ENCODE results near the gene FSTL5. TPM values are rescaled to one million over a fixed set of nuclear protein-coding genes. Genes with fewer than 3 reads are reported as not detected.

FSTL5 gene
- total and polyA plus RNA-seq, 2 experiments from 2014 or later: not detected

DNA sequence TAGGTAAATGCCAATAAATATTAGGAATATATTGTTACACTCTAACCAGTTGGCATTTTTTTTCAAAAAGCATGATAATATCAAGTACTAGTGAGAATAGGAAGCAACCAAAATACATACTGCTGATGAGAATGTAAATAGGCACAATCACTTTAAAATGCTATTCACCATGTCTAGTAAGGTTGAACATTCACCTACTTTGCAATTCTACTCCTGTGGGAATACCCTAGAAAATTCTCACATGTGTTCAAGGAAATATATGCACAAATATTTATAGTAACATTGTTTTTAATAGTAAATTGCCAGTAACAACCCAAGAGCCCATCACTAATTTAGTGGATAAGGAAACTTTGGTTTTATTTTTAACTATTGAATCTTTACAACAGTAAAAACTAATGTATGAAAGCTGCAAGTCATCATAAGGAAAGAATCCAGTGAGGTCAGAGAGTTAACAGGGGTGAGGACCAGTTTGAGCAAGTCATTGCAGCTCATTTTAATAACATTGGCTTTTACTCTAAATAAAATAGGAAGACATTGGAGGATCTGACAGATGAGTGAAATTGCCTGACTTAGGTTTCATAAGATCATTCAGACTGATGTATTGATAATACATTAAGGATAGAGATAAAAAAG, 23.6 kb downstream of the FSTL5 start:
- no peak for DNase-seq
- H3K9me2 ChIP-seq (ENCODE audit: insufficient read depth): no peaks in the 10 kb centered on the region
- no peak overlapping the region for H3K9ac ChIP-seq
- no peaks in the 10 kb centered on the region for H3K36me3 ChIP-seq (ENCODE audit: low read depth)
- H3K4me3 ChIP-seq: no peak overlapping the region
- no peak overlapping the region for H2AFZ ChIP-seq
- no peaks in the 10 kb centered on the region for H3K79me2 ChIP-seq (ENCODE audit: insufficient read depth)
- no peak overlapping the region for H3K27ac ChIP-seq
- H4K20me1 ChIP-seq (ENCODE audit: insufficient read depth): no peaks in the 10 kb centered on the region
- H3K4me2 ChIP-seq (ENCODE audit: unreplicated experiment): no peak overlapping the region
- in situ Hi-C loops (cut with MboI): no loop called here
- TF ChIP-seq EZH2phosphoT487 (IDR thresholded peaks at IDR 0.05; ENCODE audit: insufficient read depth, low read depth): no peak
- TF ChIP-seq EZH2 (IDR thresholded peaks at IDR 0.05; ENCODE audit: insufficient read depth, poor library complexity, severe bottlenecking): no peak
- H3K27me3 ChIP-seq (replicated peaks; ENCODE audit: insufficient read depth): no peaks in the 10 kb centered on the region
- no peaks in the 10 kb centered on the region for H3F3A ChIP-seq (ENCODE audit: insufficient read depth)
- H3K9me3 ChIP-seq (ENCODE audit: low read depth): no peaks in the 10 kb centered on the region
- H3K4me1 ChIP-seq (ENCODE audit: insufficient read depth): no peaks in the 10 kb centered on the region

DNA sequence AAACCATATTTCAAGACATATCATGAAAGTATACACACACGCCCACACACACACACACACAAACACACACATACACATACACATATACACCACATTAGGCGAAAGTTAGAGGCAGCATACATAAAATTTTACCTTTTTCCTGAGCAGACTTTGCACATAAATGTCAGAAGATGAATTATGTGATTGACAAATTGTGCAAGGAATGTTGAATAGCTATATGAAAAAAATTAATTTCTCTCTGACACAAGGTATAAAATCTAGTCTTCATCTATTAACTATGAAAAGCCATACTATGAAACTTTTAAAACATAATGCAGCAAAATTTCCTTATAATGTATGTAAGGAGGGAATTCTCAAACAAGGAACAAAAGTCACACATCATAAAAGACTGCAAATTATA, 24.4 kb downstream of the FSTL5 start:
- no peaks in the 10 kb centered on the region for H4K20me1 ChIP-seq (ENCODE audit: insufficient read depth)

DNA sequence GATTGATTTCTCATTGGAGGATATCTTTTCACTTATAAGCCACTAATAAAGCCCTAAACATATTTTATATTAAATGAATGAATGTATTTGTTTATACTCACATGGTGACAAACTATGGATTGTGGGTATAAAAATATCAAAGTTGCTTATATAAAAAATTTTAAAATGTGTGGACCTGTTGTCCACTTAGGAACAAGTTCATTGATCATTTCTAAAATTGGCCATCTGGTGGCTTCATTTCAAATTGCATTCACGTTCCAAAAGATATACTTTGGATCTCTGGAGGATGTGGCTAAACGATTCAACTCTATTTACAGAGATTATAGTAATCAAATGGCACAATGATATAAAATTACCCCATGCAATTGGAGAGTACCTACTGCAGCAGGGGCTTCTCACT, 32.5 kb downstream of the FSTL5 start:
- Histone ChIP-seq H2AFZ (no peak overlapping the region), H3K4me2 (ENCODE audit: unreplicated experiment) (no peak overlapping the region), H3F3A (ENCODE audit: insufficient read depth) (no peaks in the 10 kb centered on the region), H3K9ac (no peak overlapping the region), H3K36me3 (ENCODE audit: low read depth) (no peaks in the 10 kb centered on the region), H4K20me1 (ENCODE audit: insufficient read depth) (no peaks in the 10 kb centered on the region), H3K27me3 (replicated peaks; ENCODE audit: insufficient read depth) (no peaks in the 10 kb centered on the region), H3K79me2 (ENCODE audit: insufficient read depth) (no peaks in the 10 kb centered on the region), H3K9me3 (ENCODE audit: low read depth) (no peaks in the 10 kb centered on the region), H3K4me3 (no peak overlapping the region), H3K9me2 (ENCODE audit: insufficient read depth) (no peaks in the 10 kb centered on the region), H3K4me1 (ENCODE audit: insufficient read depth) (no peaks in the 10 kb centered on the region), H3K27ac (no peak overlapping the region)
- WGBS, 2 experiments (ENCODE audit: low coverage in 1 of 2, low lambda C conversion rate in 2 of 2, missing lambda C conversion rate in 2 of 2): 1 to 4% methylated on average over 2 of the region's 2 CpGs
- in situ Hi-C loops (cut with MboI): no loop called here
- no peak for DNase-seq
- TF ChIP-seq EZH2phosphoT487 (IDR thresholded peaks at IDR 0.05; ENCODE audit: insufficient read depth, low read depth): no peak
- TF ChIP-seq EZH2 (IDR thresholded peaks at IDR 0.05; ENCODE audit: insufficient read depth, poor library complexity, severe bottlenecking): no peak

More for the DNA sequence above, 24.4 kb downstream of the FSTL5 start:
- Histone ChIP-seq H3K9me3 (ENCODE audit: low read depth) (no peaks in the 10 kb centered on the region), H3K9ac (no peak overlapping the region), H2AFZ (no peak overlapping the region), H3K27me3 (replicated peaks; ENCODE audit: insufficient read depth) (no peaks in the 10 kb centered on the region), H3K4me3 (no peak overlapping the region), H3K36me3 (ENCODE audit: low read depth) (no peaks in the 10 kb centered on the region), H3K4me2 (ENCODE audit: unreplicated experiment) (no peak overlapping the region), H3F3A (ENCODE audit: insufficient read depth) (no peaks in the 10 kb centered on the region), H3K9me2 (ENCODE audit: insufficient read depth) (no peaks in the 10 kb centered on the region), H3K79me2 (ENCODE audit: insufficient read depth) (no peaks in the 10 kb centered on the region), H3K27ac (no peak overlapping the region), H3K4me1 (ENCODE audit: insufficient read depth) (no peaks in the 10 kb centered on the region)
- DNase-seq: no peak
- 10 to 14% methylated on average over 2 of the region's 2 CpGs for WGBS, 2 experiments (ENCODE audit: low coverage in 1 of 2, low lambda C conversion rate in 2 of 2, missing lambda C conversion rate in 2 of 2)
- TF ChIP-seq EZH2phosphoT487 (IDR thresholded peaks at IDR 0.05; ENCODE audit: insufficient read depth, low read depth): no peak
- no peak for TF ChIP-seq EZH2 (IDR thresholded peaks at IDR 0.05; ENCODE audit: insufficient read depth, poor library complexity, severe bottlenecking)
- in situ Hi-C loops (cut with MboI): no loop called here

DNA sequence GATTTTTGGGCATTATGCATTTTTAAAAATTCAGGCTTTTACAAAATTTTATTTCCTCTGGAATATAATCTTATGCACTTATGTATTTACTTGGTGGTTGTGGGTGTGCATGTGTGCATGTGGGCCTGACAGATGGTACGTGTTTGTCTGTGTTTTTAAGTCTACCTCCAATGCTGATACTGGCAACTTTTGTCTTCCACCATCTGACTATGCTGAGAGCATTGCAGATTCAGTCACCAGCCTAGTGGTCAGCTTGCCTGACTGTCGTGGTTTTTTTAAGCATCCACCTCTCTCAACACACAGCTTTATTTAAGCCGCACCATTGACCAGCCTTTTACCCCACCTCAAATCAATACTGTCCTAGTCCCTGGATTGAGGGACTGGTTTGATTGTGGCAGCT, 37.1 kb downstream of the FSTL5 start:
- no peaks in the 10 kb centered on the region for H3K9me3 ChIP-seq (ENCODE audit: low read depth)
- H3K4me2 ChIP-seq (ENCODE audit: unreplicated experiment): no peak overlapping the region
- no peaks in the 10 kb centered on the region for H3K9me2 ChIP-seq (ENCODE audit: insufficient read depth)
- H3K27ac ChIP-seq: no peak overlapping the region
- TF ChIP-seq EZH2phosphoT487 (IDR thresholded peaks at IDR 0.05; ENCODE audit: insufficient read depth, low read depth): no peak
- TF ChIP-seq EZH2 (IDR thresholded peaks at IDR 0.05; ENCODE audit: insufficient read depth, poor library complexity, severe bottlenecking): no peak
- no peak overlapping the region for H2AFZ ChIP-seq
- no peaks in the 10 kb centered on the region for H3K27me3 ChIP-seq (replicated peaks; ENCODE audit: insufficient read depth)
- in situ Hi-C loops (cut with MboI): no loop called here
- H3K9ac ChIP-seq: no peak overlapping the region
- WGBS, 2 experiments (ENCODE audit: low coverage in 1 of 2, low lambda C conversion rate in 2 of 2, missing lambda C conversion rate in 2 of 2): 26 to 38% methylated on average over 3 of the region's 3 CpGs
- no peaks in the 10 kb centered on the region for H3K4me1 ChIP-seq (ENCODE audit: insufficient read depth)
- no peak overlapping the region for H3K4me3 ChIP-seq
- H4K20me1 ChIP-seq (ENCODE audit: insufficient read depth): no peaks in the 10 kb centered on the region
- no peaks in the 10 kb centered on the region for H3K36me3 ChIP-seq (ENCODE audit: low read depth)
- no peaks in the 10 kb centered on the region for H3K79me2 ChIP-seq (ENCODE audit: insufficient read depth)
- DNase-seq: no peak
- H3F3A ChIP-seq (ENCODE audit: insufficient read depth): no peaks in the 10 kb centered on the region

DNA sequence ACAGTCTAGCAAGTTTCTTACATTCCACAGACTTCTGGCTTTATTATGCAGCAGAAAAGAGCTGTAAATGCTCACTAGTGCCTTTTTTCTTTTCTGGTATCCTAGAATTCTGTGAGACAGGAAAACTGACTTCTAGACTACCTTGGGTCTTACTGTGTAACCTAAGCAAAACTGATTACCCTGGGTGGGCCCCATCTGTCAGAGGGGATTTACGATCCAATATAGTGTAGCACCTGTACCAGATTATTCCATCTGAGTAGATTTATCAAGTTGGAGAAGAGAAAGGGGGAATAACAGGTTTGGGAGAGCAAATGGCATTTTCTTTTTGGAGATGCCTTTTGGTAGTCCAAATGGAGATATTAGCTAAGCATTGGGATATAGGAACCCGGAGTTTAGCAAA, 46.7 kb downstream of the FSTL5 start:
- 12 to 14% methylated on average over 2 of the region's 2 CpGs for WGBS, 2 experiments (ENCODE audit: low coverage in 1 of 2, low lambda C conversion rate in 2 of 2, missing lambda C conversion rate in 2 of 2)

More for the DNA sequence above, 46.7 kb downstream of the FSTL5 start:
- Histone ChIP-seq H3K4me1 (ENCODE audit: insufficient read depth) (no peaks in the 10 kb centered on the region), H3K4me2 (ENCODE audit: unreplicated experiment) (no peak overlapping the region), H3K27ac (no peak overlapping the region), H3K27me3 (replicated peaks; ENCODE audit: insufficient read depth) (no peaks in the 10 kb centered on the region), H3K9ac (no peak overlapping the region), H3K4me3 (no peak overlapping the region), H3F3A (ENCODE audit: insufficient read depth) (no peaks in the 10 kb centered on the region), H3K79me2 (ENCODE audit: insufficient read depth) (no peaks in the 10 kb centered on the region), H3K36me3 (ENCODE audit: low read depth) (no peaks in the 10 kb centered on the region), H3K9me3 (ENCODE audit: low read depth) (no peaks in the 10 kb centered on the region), H3K9me2 (ENCODE audit: insufficient read depth) (no peaks in the 10 kb centered on the region), H4K20me1 (ENCODE audit: insufficient read depth) (no peaks in the 10 kb centered on the region), H2AFZ (no peak overlapping the region)
- in situ Hi-C loops (cut with MboI): no loop called here
- no peak for DNase-seq
- TF ChIP-seq EZH2 (IDR thresholded peaks at IDR 0.05; ENCODE audit: insufficient read depth, poor library complexity, severe bottlenecking): no peak

Measured in GM23248 (cell line).